Left ventricle myocardium inferior (tissue), 1 donor: Measurements from ENCODE around the gene RNLS. TPM values are rescaled to one million over a fixed set of nuclear protein-coding genes. Genes with fewer than 3 reads are reported as not detected.

Source experiments
- DNase-seq: peaks from one replicate; pipeline ENCODE4 v3.0.0-alpha.2; 2020
- H3K27ac ChIP-seq: fragments of 200-600 bp; replicated peaks from 2 replicates; pipeline ENCODE4 v1.8.0; 2021
- H3K27me3 ChIP-seq: fragments of 200-600 bp; 2 replicates; pipeline ENCODE4 v1.8.0; 2021; ENCODE audit warnings: low read depth
- H3K36me3 ChIP-seq: fragments of 200-600 bp; 2 replicates; pipeline ENCODE4 v1.8.0; 2021
- H3K4me1 ChIP-seq: fragments of 200-600 bp; 2 replicates; pipeline ENCODE4 v1.8.0; 2021
- H3K4me3 ChIP-seq: fragments of 200-600 bp; 2 replicates; pipeline ENCODE4 v1.8.0; 2021; ENCODE audit warnings: mild to moderate bottlenecking, moderate library complexity
- H3K9me3 ChIP-seq: fragments of 200-600 bp; replicated peaks from 2 replicates; pipeline ENCODE4 v1.8.0; 2021
- intact Hi-C: fragments of 100-400 bp; cut with micrococcal nuclease; formaldehyde crosslinking; loops from one replicate; pipeline ENCODE4 v1.11.0; 2022
- total RNA-seq: library from RNA; stranded (reverse); fragmentation: NEBNext Ultra II Directional; extraction: Animal tissue kit (Norgen Biotek cat#: 25700); gene quantifications from one replicate; pipeline ENCODE4 v1.2.1, GENCODE V29; 2021
- TF ChIP-seq, protein P1 (sequence below): fragments of 200-600 bp; IDR thresholded peaks from 2 replicates; pipeline ENCODE4 v1.8.0; 2021; ENCODE audit warnings: antibody characterized with exemption, mild to moderate bottlenecking, borderline replicate concordance
- donor health status: DM: no; HTN: yes; CAD: no; lungs with severe emphysema.

Gene RNLS
- total RNA-seq, 1 donor from 2014 or later: 14.3 TPM

GRCh38 chr10:88594482-88594881 lies 11.4 kb upstream of the RNLS start:
- DNase-seq: no peak
- intact Hi-C loops: no loop called here
- H3K4me1 ChIP-seq: no peaks in the 10 kb centered on the region
- no peaks in the 10 kb centered on the region for H3K27me3 ChIP-seq
- H3K27ac ChIP-seq: no peak overlapping the region
- no peak overlapping the region for H3K4me3 ChIP-seq
- TF ChIP-seq, protein P1, sequence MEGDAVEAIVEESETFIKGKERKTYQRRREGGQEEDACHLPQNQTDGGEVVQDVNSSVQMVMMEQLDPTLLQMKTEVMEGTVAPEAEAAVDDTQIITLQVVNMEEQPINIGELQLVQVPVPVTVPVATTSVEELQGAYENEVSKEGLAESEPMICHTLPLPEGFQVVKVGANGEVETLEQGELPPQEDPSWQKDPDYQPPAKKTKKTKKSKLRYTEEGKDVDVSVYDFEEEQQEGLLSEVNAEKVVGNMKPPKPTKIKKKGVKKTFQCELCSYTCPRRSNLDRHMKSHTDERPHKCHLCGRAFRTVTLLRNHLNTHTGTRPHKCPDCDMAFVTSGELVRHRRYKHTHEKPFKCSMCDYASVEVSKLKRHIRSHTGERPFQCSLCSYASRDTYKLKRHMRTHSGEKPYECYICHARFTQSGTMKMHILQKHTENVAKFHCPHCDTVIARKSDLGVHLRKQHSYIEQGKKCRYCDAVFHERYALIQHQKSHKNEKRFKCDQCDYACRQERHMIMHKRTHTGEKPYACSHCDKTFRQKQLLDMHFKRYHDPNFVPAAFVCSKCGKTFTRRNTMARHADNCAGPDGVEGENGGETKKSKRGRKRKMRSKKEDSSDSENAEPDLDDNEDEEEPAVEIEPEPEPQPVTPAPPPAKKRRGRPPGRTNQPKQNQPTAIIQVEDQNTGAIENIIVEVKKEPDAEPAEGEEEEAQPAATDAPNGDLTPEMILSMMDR: no peak
- H3K9me3 ChIP-seq: no peaks in the 10 kb centered on the region
- H3K36me3 ChIP-seq: no peaks in the 10 kb centered on the region

DNA sequence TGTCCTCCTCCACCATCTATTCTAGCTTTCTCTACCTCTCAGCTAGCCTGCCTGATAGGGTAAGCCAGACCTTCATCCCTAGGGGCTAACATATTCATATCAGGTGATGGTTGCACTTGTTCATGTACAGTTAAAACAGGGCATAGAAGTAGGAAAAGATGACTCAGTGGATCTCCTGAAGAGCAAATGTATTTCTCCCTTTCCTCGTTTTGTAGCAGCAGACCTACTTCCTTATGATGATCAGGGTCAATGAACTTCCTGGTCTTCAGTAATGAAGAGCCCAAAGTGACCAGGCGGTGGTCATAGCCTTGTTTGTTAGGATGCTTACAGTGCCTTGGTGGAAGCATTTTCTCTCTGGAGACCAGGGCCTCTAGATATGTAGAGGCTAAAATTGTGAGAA lies 9.8 kb upstream of the RNLS start:
- no peak overlapping the region for H3K4me3 ChIP-seq
- no peak for DNase-seq
- intact Hi-C loops: no loop called here
- TF ChIP-seq, protein P1: no peak
- H3K27ac ChIP-seq: no peak overlapping the region
- no peaks in the 10 kb centered on the region for H3K27me3 ChIP-seq
- H3K36me3 ChIP-seq: no peaks in the 10 kb centered on the region
- no peaks in the 10 kb centered on the region for H3K4me1 ChIP-seq
- no peaks in the 10 kb centered on the region for H3K9me3 ChIP-seq

DNA sequence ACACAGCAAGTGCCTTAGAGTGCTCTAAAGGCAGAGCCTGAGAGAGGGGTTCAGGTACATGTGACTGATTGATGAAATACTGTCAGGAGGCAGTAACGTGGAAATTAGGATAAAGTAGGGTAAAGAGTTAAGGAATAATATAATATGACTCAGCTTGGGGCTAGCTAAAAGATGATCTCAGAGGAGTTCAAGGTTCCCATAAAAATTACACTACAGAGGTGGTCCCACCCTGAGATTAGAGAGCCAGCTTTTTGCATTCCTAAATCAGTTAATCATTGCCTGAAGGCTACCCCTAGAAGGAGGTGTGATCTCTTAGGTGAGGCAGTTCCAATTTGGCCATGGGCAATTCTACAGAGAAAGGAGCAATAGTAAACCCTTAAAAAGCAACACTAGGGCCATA lies 9.3 kb upstream of the RNLS start:
- intact Hi-C loops: no loop called here
- Histone ChIP-seq H3K36me3 (no peaks in the 10 kb centered on the region), H3K4me1 (no peaks in the 10 kb centered on the region), H3K4me3 (no peak overlapping the region), H3K27ac (no peak overlapping the region), H3K27me3 (no peaks in the 10 kb centered on the region), H3K9me3 (no peaks in the 10 kb centered on the region)
- no peak for DNase-seq
- TF ChIP-seq, protein P1: no peak

DNA sequence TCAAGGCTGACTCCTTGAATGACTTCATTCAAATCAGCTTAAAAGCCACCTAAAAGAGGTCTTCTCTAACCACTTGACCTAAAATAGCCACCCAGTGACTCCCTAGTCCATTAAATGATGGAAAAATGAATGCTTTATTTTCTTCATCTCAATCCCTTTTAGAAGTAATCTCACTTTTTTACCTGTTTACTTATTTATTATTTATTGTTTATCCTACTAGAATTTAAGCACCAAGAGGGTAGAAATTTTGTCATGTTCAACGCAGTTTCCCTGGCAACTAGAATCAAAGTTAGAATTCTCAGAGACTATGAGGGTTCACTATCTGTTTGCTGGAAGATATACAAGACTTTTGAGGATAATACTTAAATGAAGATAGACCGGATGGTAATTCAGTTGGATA lies 3.3 kb upstream of the RNLS start, which contains the start of gene LIPJ:
TSS of gene LIPJ (plus strand) at position 301 of the 400 bp plus-strand sequence. CDS start 3,926 bp downstream, outside the sequence.
- Histone ChIP-seq H3K4me3 (no peak within 1 kb of the TSS), H3K9me3 (no peaks in the 10 kb centered on the region), H3K27me3 (no peaks in the 10 kb centered on the region), H3K4me1 (peaks cover 12% of the 10 kb centered on the region), H3K27ac (no peak within 1 kb of the TSS), H3K36me3 (no peaks in the 10 kb centered on the region)
- intact Hi-C loops: no loop called here
- TF ChIP-seq, protein P1: no peak
- DNase-seq: no peak

DNA sequence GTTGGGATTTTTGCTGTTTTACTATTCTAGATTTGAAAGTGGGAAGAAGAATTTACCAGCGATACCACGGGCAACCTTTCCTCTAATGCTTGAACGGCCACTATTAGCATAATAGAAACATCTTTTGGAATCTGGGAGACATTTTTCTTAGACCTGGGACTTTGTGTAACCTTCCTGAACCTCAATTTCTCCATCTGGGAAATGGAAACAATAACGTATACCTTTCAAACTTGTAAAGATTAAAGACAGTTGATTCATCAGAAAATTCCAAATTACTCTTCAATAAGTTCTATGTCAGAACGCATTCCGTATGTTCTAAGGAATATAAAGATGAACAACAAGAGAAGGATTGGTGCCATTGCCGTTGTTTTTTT lies 453 bp upstream of the RNLS start:
- intact Hi-C loops: no loop called here
- Histone ChIP-seq H3K4me1 (peaks cover 12% of the 10 kb centered on the region), H3K27ac (peak overlapping the region; percentile 96), H3K4me3 (peak overlapping the region; percentile 86), H3K27me3 (no peaks in the 10 kb centered on the region), H3K36me3 (no peaks in the 10 kb centered on the region), H3K9me3 (no peaks in the 10 kb centered on the region)
- DNase-seq: no peak
- TF ChIP-seq, protein P1: no peak

DNA sequence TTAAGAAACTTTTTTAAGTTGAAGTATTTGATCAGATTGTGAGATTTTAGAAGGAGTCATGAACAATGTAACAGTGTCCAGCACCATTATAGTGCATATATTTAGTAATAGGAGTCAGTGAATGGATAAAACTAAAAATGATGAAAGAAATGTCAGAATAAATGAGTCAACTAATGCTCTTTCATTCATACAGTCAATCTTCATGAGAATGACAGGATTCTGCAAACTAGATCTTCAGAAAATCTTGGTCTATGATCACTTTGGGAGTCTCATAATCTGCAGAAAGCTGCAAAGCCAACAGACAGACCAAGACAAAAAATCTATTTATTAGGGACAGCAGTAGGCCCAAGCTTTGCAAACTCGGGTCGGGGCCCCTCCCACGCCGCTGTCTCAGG lies 710 bp downstream of the RNLS start:
- Histone ChIP-seq H3K27ac (peak overlapping the region; percentile 96), H3K4me1 (peaks cover 12% of the 10 kb centered on the region), H3K27me3 (no peaks in the 10 kb centered on the region), H3K36me3 (no peaks in the 10 kb centered on the region), H3K9me3 (no peaks in the 10 kb centered on the region), H3K4me3 (peak overlapping the region; percentile 86)
- intact Hi-C loops: no loop called here
- TF ChIP-seq, protein P1: no peak
- DNase-seq: no peak
